ENCODE data around the gene TFDP1.

Gene TFDP1

GRCh38 chr13:113584205-113584869 is at the start of gene TFDP1:
Gene TFDP1, plus strand, starts transcription at chr13:113584753. Its CDS starts 1,085 bp downstream, at chr13:113585838.
- DNase-seq (ENCODE audit: low read depth), result peak; percentile 76
- TF ChIP-seq CTCF (conservative IDR thresholded peaks at IDR 0.05; ENCODE audit: low read length), result no peak
- H3K4me3 ChIP-seq (ENCODE audit: low read length), result peak within 1 kb of the TSS; percentile 68

GRCh38 chr13:113535381-113535781 is 49.2 kb upstream of the TFDP1 start:
- DNase-seq (ENCODE audit: low read depth), result no peak
- H3K4me3 ChIP-seq (ENCODE audit: low read length), result no peak overlapping the region
- no peak for TF ChIP-seq CTCF (conservative IDR thresholded peaks at IDR 0.05; ENCODE audit: low read length)

GRCh38 chr13:113536461-113537110 is 48.0 kb upstream of the TFDP1 start:
- DNase-seq (ENCODE audit: low read depth), result no peak
- H3K4me3 ChIP-seq (ENCODE audit: low read length), result no peak overlapping the region
- no peak for TF ChIP-seq CTCF (conservative IDR thresholded peaks at IDR 0.05; ENCODE audit: low read length)

GRCh38 chr13:113537205-113537604 is 47.3 kb upstream of the TFDP1 start:
- TF ChIP-seq CTCF (conservative IDR thresholded peaks at IDR 0.05; ENCODE audit: low read length), result no peak
- no peak for DNase-seq (ENCODE audit: low read depth)
- H3K4me3 ChIP-seq (ENCODE audit: low read length), result no peak overlapping the region

- DNase-seq (ENCODE audit: low read depth), result no peak
- TF ChIP-seq CTCF (conservative IDR thresholded peaks at IDR 0.05; ENCODE audit: low read length), result no peak
- H3K4me3 ChIP-seq (ENCODE audit: low read length), result no peak overlapping the region
These were observed 46.5 kb upstream of the TFDP1 start for GRCh38 chr13:113537909-113538688.

DNA sequence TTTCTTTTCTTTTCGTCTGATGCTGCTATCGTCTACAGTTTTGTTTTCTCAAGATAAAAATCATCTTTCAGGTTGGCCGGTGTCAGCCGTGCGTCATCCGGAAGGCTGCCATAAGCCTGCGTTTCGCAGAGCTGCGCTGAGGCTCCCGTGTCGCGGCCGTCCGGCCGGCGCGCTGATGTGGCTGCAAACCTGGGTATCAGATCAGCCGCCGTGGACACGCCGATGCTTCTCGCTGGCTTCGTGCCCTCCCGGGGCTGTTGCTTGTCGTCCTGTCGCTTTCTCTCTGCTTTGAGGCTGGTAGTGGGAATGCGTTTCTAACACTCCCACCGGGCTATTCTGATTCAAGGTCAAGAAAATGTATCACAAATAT is 45.9 kb upstream of the TFDP1 start:
- no peak for TF ChIP-seq CTCF (conservative IDR thresholded peaks at IDR 0.05; ENCODE audit: low read length)
- no peak for DNase-seq (ENCODE audit: low read depth)
- no peak overlapping the region for H3K4me3 ChIP-seq (ENCODE audit: low read length)

Measured in AG10803 (cell line).